Middle frontal gyrus (tissue), 1 donor: ENCODE results near the gene CYSLTR2.
"Not testable (repeated sequence)": the region's sequence is repeated elsewhere in the genome, so short reads cannot be mapped to it uniquely, and the experiment has no call there.

Source experiments
- DNase-seq: peaks from one replicate; pipeline ENCODE4 v3.0.0-alpha.2; 2015; ENCODE audit warnings: low spot score; ENCODE audit errors: extremely low spot score

Gene CYSLTR2

GRCh38 chr13:48644951-48645350 is 8.8 kb upstream of the CYSLTR2 start:
- DNase-seq, result no peak

GRCh38 chr13:48645845-48646244 is 7.9 kb upstream of the CYSLTR2 start:
- no peak for DNase-seq

GRCh38 chr13:48646791-48647190 is 6.9 kb upstream of the CYSLTR2 start:
- DNase-seq, result no peak

- no peak for DNase-seq
Measured at GRCh38 chr13:48647625-48648024, 6.1 kb upstream of the CYSLTR2 start.

- DNase-seq, result no peak
Measured at GRCh38 chr13:48648446-48648845, 5.3 kb upstream of the CYSLTR2 start.

GRCh38 chr13:48652851-48653471 is 768 bp upstream of the CYSLTR2 start:
- DNase-seq, result no peak

- no peak for DNase-seq
Measured at GRCh38 chr13:48654511-48654910, 782 bp downstream of the CYSLTR2 start.

- DNase-seq, result no peak
Measured at GRCh38 chr13:48655291-48655690, 1.6 kb downstream of the CYSLTR2 start.

- no peak for DNase-seq
Measured at GRCh38 chr13:48656608-48657007, 2.9 kb downstream of the CYSLTR2 start.

GRCh38 chr13:48660361-48661076 is 6.8 kb downstream of the CYSLTR2 start:
- DNase-seq, result no peak

GRCh38 chr13:48661107-48661506 is 7.4 kb downstream of the CYSLTR2 start:
- DNase-seq, result no peak

- no peak for DNase-seq
Measured at GRCh38 chr13:48662226-48662625, 8.5 kb downstream of the CYSLTR2 start.

GRCh38 chr13:48667136-48667535 is 13.4 kb downstream of the CYSLTR2 start:
- DNase-seq, result no peak

GRCh38 chr13:48671421-48671820 is 17.7 kb downstream of the CYSLTR2 start:
- DNase-seq, result not testable (repeated sequence)

- DNase-seq, result no peak
Measured at GRCh38 chr13:48675247-48675646, 21.5 kb downstream of the CYSLTR2 start.

- no peak for DNase-seq
Measured at GRCh38 chr13:48678316-48678715, 24.6 kb downstream of the CYSLTR2 start.

GRCh38 chr13:48679941-48680680 is 26.4 kb downstream of the CYSLTR2 start:
- no peak for DNase-seq

GRCh38 chr13:48680756-48681392 is 27.1 kb downstream of the CYSLTR2 start:
- no peak for DNase-seq

- no peak for DNase-seq
Measured at GRCh38 chr13:48681905-48682304, 28.2 kb downstream of the CYSLTR2 start.

GRCh38 chr13:48682436-48682835 is 28.7 kb downstream of the CYSLTR2 start:
- DNase-seq, result no peak

GRCh38 chr13:48686636-48687210 is 33.0 kb downstream of the CYSLTR2 start:
- DNase-seq, result no peak

- no peak for DNase-seq
Measured at GRCh38 chr13:48687249-48687648, 33.5 kb downstream of the CYSLTR2 start.
